MCF 10A (cell line): Measurements from ENCODE around the gene S100A7. TPM values are rescaled to one million over a fixed set of nuclear protein-coding genes. Genes with fewer than 3 reads are reported as not detected.
"Not testable (repeated sequence)": the region's sequence is repeated elsewhere in the genome, so short reads cannot be mapped to it uniquely, and the experiment has no call there.

Experiments
- BruUV-seq: library from RNA; stranded (reverse); fragments of 400-500 nt; replicated peaks from 2 replicates; lab custom pipeline; 2021; lab: Mats Ljungman, UMichigan
- CTCF ChIA-PET: fragments of 300-600 bp; sonication (Branson Sonifier 250); formaldehyde crosslinking; extraction: SDS; loops from one replicate; lab custom pipeline; 2021; ENCODE audit warnings: antibody characterized with exemption, inconsistent platforms; lab: Yijun Ruan, JAX
- POLR2A ChIA-PET: fragments of 300-600, 350-650 bp; sonication (Branson Sonifier 250); formaldehyde crosslinking; extraction: SDS; loops from one replicate; lab custom pipeline; 2020; ENCODE audit warnings: antibody characterized with exemption, inconsistent platforms; lab: Yijun Ruan, JAX
- DNase-seq: peaks from one replicate; pipeline ENCODE4 v3.0.0-alpha.2; 2018; ENCODE audit not compliant: unreplicated experiment
- H3K27ac Mint-ChIP-seq: one replicate; pipeline ENCODE4 v1.8.0; 2022; ENCODE audit warnings: mild to moderate bottlenecking, low read depth, mixed read lengths; ENCODE audit not compliant: unreplicated experiment
- H3K27me3 Mint-ChIP-seq: one replicate; pipeline ENCODE4 v1.8.0; 2022; ENCODE audit warnings: mixed read lengths; ENCODE audit not compliant: insufficient read depth, unreplicated experiment
- H3K36me3 Mint-ChIP-seq: one replicate; pipeline ENCODE4 v1.8.0; 2022; ENCODE audit warnings: mild to moderate bottlenecking, moderate library complexity, mixed read lengths; ENCODE audit not compliant: insufficient read depth, unreplicated experiment
- H3K4me1 Mint-ChIP-seq: one replicate; pipeline ENCODE4 v1.8.0; 2022; ENCODE audit warnings: mixed read lengths; ENCODE audit not compliant: insufficient read depth, unreplicated experiment
- H3K4me3 Mint-ChIP-seq: one replicate; pipeline ENCODE4 v1.8.0; 2022; ENCODE audit warnings: mild to moderate bottlenecking, moderate library complexity, mixed read lengths; ENCODE audit not compliant: unreplicated experiment
- H3K9me3 Mint-ChIP-seq: one replicate; pipeline ENCODE4 v1.8.0; 2022; ENCODE audit warnings: mixed read lengths; ENCODE audit not compliant: unreplicated experiment
- intact Hi-C: fragments of 100-400 bp; cut with micrococcal nuclease; formaldehyde crosslinking; loops from 2 replicates; pipeline ENCODE4 v1.14.1; 2022
- total RNA-seq: library from RNA; stranded (reverse); gene quantifications from 2 replicates; pipeline ENCODE4 v1.2.3, GENCODE V29; 2022
- TF ChIP-seq, protein P1 (sequence below): fragments of 200-600 bp; IDR thresholded peaks from one replicate; pipeline ENCODE4 v1.8.0; 2022; ENCODE audit warnings: antibody characterized with exemption, mild to moderate bottlenecking; ENCODE audit not compliant: unreplicated experiment

Gene S100A7
- total RNA-seq, 1 experiment from 2014 or later = not detected

DNA sequence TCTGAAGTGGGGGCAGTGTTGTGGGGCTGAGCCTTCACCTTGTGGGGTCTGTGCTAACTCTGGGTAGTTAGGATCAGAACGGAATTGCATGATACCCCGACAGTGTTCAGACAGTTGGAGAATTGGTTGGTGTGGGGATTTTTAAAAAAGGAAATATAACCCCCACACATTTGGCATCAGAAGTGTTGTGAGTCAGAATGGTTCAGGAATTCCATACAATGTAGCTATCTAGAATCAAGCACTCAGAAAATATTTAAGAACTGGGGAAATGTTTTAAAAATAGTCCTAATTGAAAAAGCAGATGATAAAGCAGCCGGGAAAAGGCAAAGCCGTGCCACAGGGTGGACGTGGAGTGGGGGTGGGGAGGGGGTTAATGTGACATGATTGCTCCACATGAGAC is 6.5 kb upstream of the S100A7 start:
- Mint-ChIP-seq H3K9me3 (peaks cover 5% of the 10 kb centered on the region), H3K4me3 (no peak overlapping the region), H3K27ac (no peak overlapping the region), H3K4me1 (no peaks in the 10 kb centered on the region), H3K27me3 (peaks cover 29% of the 10 kb centered on the region), H3K36me3 (no peaks in the 10 kb centered on the region)
- TF ChIP-seq, protein P1, sequence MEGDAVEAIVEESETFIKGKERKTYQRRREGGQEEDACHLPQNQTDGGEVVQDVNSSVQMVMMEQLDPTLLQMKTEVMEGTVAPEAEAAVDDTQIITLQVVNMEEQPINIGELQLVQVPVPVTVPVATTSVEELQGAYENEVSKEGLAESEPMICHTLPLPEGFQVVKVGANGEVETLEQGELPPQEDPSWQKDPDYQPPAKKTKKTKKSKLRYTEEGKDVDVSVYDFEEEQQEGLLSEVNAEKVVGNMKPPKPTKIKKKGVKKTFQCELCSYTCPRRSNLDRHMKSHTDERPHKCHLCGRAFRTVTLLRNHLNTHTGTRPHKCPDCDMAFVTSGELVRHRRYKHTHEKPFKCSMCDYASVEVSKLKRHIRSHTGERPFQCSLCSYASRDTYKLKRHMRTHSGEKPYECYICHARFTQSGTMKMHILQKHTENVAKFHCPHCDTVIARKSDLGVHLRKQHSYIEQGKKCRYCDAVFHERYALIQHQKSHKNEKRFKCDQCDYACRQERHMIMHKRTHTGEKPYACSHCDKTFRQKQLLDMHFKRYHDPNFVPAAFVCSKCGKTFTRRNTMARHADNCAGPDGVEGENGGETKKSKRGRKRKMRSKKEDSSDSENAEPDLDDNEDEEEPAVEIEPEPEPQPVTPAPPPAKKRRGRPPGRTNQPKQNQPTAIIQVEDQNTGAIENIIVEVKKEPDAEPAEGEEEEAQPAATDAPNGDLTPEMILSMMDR = no peak
- no peak for DNase-seq
- ChIA-PET POLR2A (interaction anchor here (1.3 kb wide), 1 partner anchor 9 kb away, joined by 3 read pairs; no protein-coding TSS in a partner anchor), CTCF (interaction anchor here (0.6 to 4.5 kb wide), 13 partner anchors 10 to 957 kb away, joined by 3 to 37 read pairs (median 7); partner anchors contain the start of gene S100A9)
- intact Hi-C loops = loop anchor here (1.0 kb wide), 1 partner anchor 23 kb away; no protein-coding TSS in a partner anchor
- no TSS peak for BruUV-seq

DNA sequence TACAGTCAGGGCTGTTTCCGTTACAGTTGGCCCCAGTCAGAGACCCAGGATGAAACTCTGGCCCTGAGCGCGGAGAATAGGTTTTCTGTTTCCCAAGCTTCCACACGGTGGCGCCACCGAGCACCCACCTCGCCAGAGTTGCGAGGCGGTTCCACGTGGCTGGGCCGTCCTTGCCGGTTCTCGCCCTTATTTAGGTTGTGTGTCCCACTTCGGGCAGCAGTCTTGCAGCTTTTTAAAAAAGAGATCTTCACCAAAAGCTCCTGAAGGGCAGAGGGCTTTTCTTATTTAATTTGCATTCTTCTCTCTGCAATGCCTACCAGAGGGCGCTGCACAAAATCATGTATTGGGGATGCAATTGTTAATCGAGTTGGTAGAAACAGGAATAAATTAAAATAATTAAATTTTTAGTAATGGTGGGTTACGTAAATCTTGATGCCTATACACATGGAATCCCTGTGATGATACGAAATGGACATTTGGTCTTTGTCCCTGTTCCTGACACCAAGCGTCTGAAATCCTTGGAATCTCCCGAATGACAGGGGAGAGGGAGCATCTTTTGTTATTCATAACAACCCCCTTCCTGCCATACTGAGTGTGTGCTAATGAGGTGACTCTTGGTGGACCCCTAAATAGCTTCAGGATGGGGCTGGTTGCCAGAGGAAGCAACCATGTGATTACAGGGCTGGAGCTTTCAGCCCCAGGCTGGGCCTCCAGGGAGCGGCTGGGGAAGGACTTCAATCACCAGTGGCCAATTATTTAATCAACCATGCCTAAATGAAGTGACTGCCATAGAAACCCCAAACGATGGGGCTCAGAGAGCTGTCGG is 5.6 kb upstream of the S100A7 start:
- Mint-ChIP-seq H3K36me3 (no peaks in the 10 kb centered on the region), H3K4me1 (no peaks in the 10 kb centered on the region), H3K27me3 (peaks cover 32% of the 10 kb centered on the region), H3K9me3 (peaks cover 5% of the 10 kb centered on the region), H3K27ac (no peak overlapping the region), H3K4me3 (no peak overlapping the region)
- peak; percentile 72 for DNase-seq
- ChIA-PET POLR2A (interaction anchor here (0.6 to 1.3 kb wide), 3 partner anchors 10 to 1272 kb away, joined by 3 read pairs; no protein-coding TSS in a partner anchor), CTCF (interaction anchor here (0.5 to 4.5 kb wide), 20 partner anchors 10 to 957 kb away, joined by 3 to 37 read pairs (median 4); partner anchors contain the start of gene S100A9)
- TF ChIP-seq, protein P1 = peak; percentile 93
- BruUV-seq = no TSS peak
- intact Hi-C loops = loop anchor here (1.0 kb wide), 1 partner anchor 24 kb away; no protein-coding TSS in a partner anchor

DNA sequence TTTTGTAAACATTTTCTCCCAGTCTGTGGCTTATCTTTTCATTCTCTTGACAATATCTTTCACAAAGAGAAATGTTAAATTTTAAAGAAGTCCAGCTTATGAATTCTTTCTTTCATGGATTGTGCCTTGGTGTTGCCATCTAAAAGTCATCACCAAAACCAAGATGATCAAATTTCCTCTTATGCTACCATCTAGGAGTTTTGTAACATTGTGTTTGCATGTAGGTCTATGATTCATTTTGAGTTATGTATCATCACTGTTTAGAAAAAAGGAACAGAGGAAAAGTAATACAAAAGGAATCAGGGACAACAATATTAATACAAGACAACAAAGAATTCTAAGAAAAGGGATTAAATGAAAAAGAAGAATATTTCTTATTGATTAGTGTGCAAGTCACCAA is 2.3 kb upstream of the S100A7 start:
- H3K27me3 Mint-ChIP-seq = peaks cover 62% of the 10 kb centered on the region
- H3K4me1 Mint-ChIP-seq, intact Hi-C loops, CTCF ChIA-PET, BruUV-seq, POLR2A ChIA-PET, H3K4me3 Mint-ChIP-seq, H3K9me3 Mint-ChIP-seq, H3K36me3 Mint-ChIP-seq, H3K27ac Mint-ChIP-seq, DNase-seq: not testable (repeated sequence)

DNA sequence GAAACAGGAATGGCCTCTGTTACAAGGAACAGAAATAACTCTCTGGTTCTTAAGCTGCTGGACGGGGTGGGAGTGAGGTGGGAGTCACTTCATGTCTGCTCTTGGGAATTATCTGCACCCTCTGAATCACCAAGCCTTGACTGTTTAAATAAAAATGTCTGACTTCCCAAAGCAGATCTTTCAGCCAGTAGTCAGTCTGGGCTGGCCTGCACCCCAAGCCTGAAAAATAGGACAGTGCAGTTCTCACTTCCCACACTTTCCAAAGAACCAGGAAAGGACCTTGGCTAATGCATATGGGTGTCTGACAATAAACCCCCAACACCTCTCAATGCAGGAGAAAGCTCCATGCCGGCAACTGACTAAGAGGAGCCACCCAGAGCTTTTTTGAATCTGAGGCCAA is 796 bp downstream of the S100A7 start:
- no TSS peak for BruUV-seq
- H3K27ac Mint-ChIP-seq = no peak overlapping the region
- no peak for DNase-seq
- intact Hi-C loops = no loop called here
- peaks cover 85% of the 10 kb centered on the region for H3K27me3 Mint-ChIP-seq
- TF ChIP-seq, protein P1 = no peak
- H3K4me3 Mint-ChIP-seq = no peak overlapping the region
- H3K9me3 Mint-ChIP-seq = no peaks in the 10 kb centered on the region
- POLR2A ChIA-PET = no interaction called here
- H3K36me3 Mint-ChIP-seq = no peaks in the 10 kb centered on the region
- CTCF ChIA-PET = interaction anchor here (0.6 to 2.0 kb wide), 5 partner anchors 35 to 143 kb away, joined by 3 to 8 read pairs (median 4); no protein-coding TSS in a partner anchor
- no peaks in the 10 kb centered on the region for H3K4me1 Mint-ChIP-seq
